GM23338 (cell line): Measurements from ENCODE around the gene TIAM1. TPM values are rescaled to one million over a fixed set of nuclear protein-coding genes. Genes with fewer than 3 reads are reported as not detected.

ENCODE experiments used
- ATAC-seq: fragments of 200-7000 bp; cut with Tn5 transposase; 3 replicates; pipeline ENCODE4 v1.9.1; 2020
- DNase-seq: peaks from one replicate; pipeline ENCODE4 v3.0.0-alpha.2; 2015; ENCODE audit warnings: low spot score
- H2AFZ ChIP-seq: fragments of 200-600 bp; sonication (generic); 2 replicates; pipeline ENCODE4 v1.8.0; 2016; ENCODE audit warnings: antibody characterized with exemption, mild to moderate bottlenecking, moderate library complexity
- H3F3A ChIP-seq: fragments of 200-600 bp; sonication (generic); replicated peaks from 2 replicates; pipeline ENCODE4 v1.8.0; 2017; ENCODE audit warnings: antibody characterized with exemption, mixed run types, low read depth
- H3K27ac ChIP-seq: fragments of 200-600 bp; sonication (generic); 2 replicates; pipeline ENCODE4 v1.6.1; 2016; ENCODE audit warnings: low read depth
- H3K27me3 ChIP-seq: fragments of 200-600 bp; sonication (generic); 2 replicates; pipeline ENCODE4 v1.8.0; 2016; ENCODE audit warnings: mild to moderate bottlenecking, mixed run types, moderate library complexity; ENCODE audit not compliant: insufficient read depth
- H3K36me3 ChIP-seq: fragments of 200-600 bp; sonication (generic); 2 replicates; pipeline ENCODE4 v1.8.0; 2016; ENCODE audit warnings: mild to moderate bottlenecking; ENCODE audit not compliant: insufficient read depth
- H3K4me1 ChIP-seq: fragments of 200-600 bp; sonication (generic); 2 replicates; pipeline ENCODE4 v1.8.0; 2016; ENCODE audit warnings: mild to moderate bottlenecking, moderate library complexity; ENCODE audit not compliant: insufficient read depth
- H3K4me2 ChIP-seq: fragments of 200-600 bp; sonication (generic); 2 replicates; pipeline ENCODE4 v1.7.1; 2017; ENCODE audit warnings: mixed run types
- H3K4me3 ChIP-seq: fragments of 200-600 bp; sonication (generic); 2 replicates; pipeline ENCODE4 v1.6.1; 2016; ENCODE audit warnings: mixed run types
- H3K79me2 ChIP-seq: fragments of 200-600 bp; sonication (generic); replicated peaks from 2 replicates; pipeline ENCODE4 v1.8.0; 2017; ENCODE audit warnings: mild to moderate bottlenecking; ENCODE audit not compliant: insufficient read depth
- H3K9me2 ChIP-seq: fragments of 200-600 bp; sonication (generic); 2 replicates; pipeline ENCODE4 v1.8.0; 2017; ENCODE audit not compliant: insufficient read depth
- H4K20me1 ChIP-seq: fragments of 200-600 bp; sonication (generic); replicated peaks from 2 replicates; pipeline ENCODE4 v1.8.0; 2017; ENCODE audit warnings: mild to moderate bottlenecking; ENCODE audit not compliant: insufficient read depth
- H3K27ac Mint-ChIP-seq: 2 replicates; pipeline ENCODE4 v1.8.0; 2020; ENCODE audit warnings: inconsistent platforms, mild to moderate bottlenecking, moderate library complexity, mixed read lengths
- H3K27me3 Mint-ChIP-seq: 3 replicates; pipeline ENCODE4 v1.8.0; 2022; ENCODE audit warnings: low read depth, mild to moderate bottlenecking, moderate library complexity, mixed read lengths, inconsistent platforms; ENCODE audit not compliant: insufficient read depth, poor library complexity
- H3K36me3 Mint-ChIP-seq: 3 replicates; pipeline ENCODE4 v1.8.0; 2021; ENCODE audit warnings: low read depth, mild to moderate bottlenecking, inconsistent platforms, moderate library complexity, mixed read lengths
- H3K4me1 Mint-ChIP-seq: 3 replicates; pipeline ENCODE4 v1.8.0; 2020; ENCODE audit warnings: mild to moderate bottlenecking, inconsistent platforms, mixed read lengths
- H3K4me3 Mint-ChIP-seq: 3 replicates; pipeline ENCODE4 v1.8.0; 2021; ENCODE audit warnings: moderate library complexity, mild to moderate bottlenecking, inconsistent platforms, mixed read lengths
- H3K9me3 Mint-ChIP-seq: 3 replicates; pipeline ENCODE4 v1.8.0; 2020; ENCODE audit warnings: moderate library complexity, mild to moderate bottlenecking, inconsistent platforms, mixed read lengths
- EZH2 ChIP-seq: fragments of 200-600 bp; sonication (generic); IDR thresholded peaks from one replicate; pipeline ENCODE4 v1.8.0; 2017; ENCODE audit warnings: antibody characterized with exemption, mild to moderate bottlenecking, low read depth; ENCODE audit not compliant: unreplicated experiment
- EZH2phosphoT487 ChIP-seq: fragments of 200-600 bp; sonication (generic); IDR thresholded peaks from one replicate; pipeline ENCODE4 v1.8.1; 2018; ENCODE audit warnings: antibody characterized with exemption; ENCODE audit not compliant: unreplicated experiment
- NANOG ChIP-seq: IDR thresholded peaks from 2 replicates; pipeline ENCODE4 v1.6.1; 2016; ENCODE audit warnings: antibody characterized with exemption, borderline replicate concordance
- ZNF114 ChIP-seq: fragments of 250-450 bp; sonication (Bioruptor Pico); IDR thresholded peaks from 2 replicates; pipeline ENCODE4 v1.5.0; 2020; ENCODE audit warnings: mild to moderate bottlenecking, moderate library complexity
- ZNF331 ChIP-seq: fragments of 250-450 bp; sonication (Bioruptor Pico); IDR thresholded peaks from 2 replicates; pipeline ENCODE4 v1.5.0; 2020; ENCODE audit warnings: low read depth, mild to moderate bottlenecking, moderate library complexity
- polyA plus RNA-seq: library from polyadenylated mRNA; unstranded; fragments of >200 nt; fragmentation: Nextera tagmentation; extraction: Ambion mirVana; gene quantifications from 2 replicates; pipeline ENCODE4 v1.2.1, GENCODE V29; 2016
- total RNA-seq: library from RNA; depleted of rRNA; stranded (reverse); fragments of >200 nt; shearing (Covaris generic); gene quantifications from 2 replicates; pipeline ENCODE4 v1.2.3, GENCODE V29; 2014
- TF ChIP-seq, protein P1 (sequence below), 2 experiments: fragments of 200-600 bp in 1 of 2; sonication (generic) in 1 of 2; conservative IDR thresholded peaks; 2 replicates each; pipeline versions ENCODE4 v1.5.1 to v1.6.1; 2016 to 2017; ENCODE audit warnings: antibody characterized with exemption in 2 of 2, low read depth in 2 of 2, mild to moderate bottlenecking in 2 of 2, moderate library complexity in 1 of 2
- TF ChIP-seq, protein P2 (sequence below): IDR thresholded peaks from one replicate; pipeline ENCODE4 v1.6.1; 2018; ENCODE audit warnings: antibody characterized with exemption; ENCODE audit not compliant: unreplicated experiment
- TF ChIP-seq, protein P3 (sequence below): fragments of 250-450 bp; sonication (Bioruptor Pico); IDR thresholded peaks from 2 replicates; pipeline ENCODE4 v1.5.0; 2020; ENCODE audit warnings: mild to moderate bottlenecking, moderate library complexity

The TIAM1 gene
- total and polyA plus RNA-seq, 2 experiments from 2014 or later, result 18.5 to 20.0 TPM

DNA sequence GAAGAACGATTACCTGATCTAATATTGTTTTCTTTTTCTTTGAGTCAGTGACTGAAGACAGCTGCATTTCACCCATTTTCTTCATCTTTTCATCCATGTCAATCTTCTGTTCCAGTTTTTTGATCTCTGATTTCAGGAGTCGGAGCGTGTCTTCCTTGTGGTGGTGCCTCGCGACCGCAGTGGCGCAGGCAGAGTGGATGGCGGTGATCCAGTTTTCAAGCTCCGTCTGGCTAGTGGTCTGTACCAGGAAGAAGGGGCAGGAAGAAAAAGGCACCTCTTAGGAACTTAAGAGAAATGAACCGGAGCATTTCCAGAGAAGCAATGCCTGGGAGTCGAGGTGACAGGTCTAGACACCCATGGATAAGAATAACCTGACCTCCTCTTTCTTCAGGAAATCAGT is 118.3 kb downstream of the TIAM1 start:
- Mint-ChIP-seq H3K36me3 (no peaks in the 10 kb centered on the region), H3K4me3 (no peak overlapping the region), H3K9me3 (no peaks in the 10 kb centered on the region), H3K27ac (no peak overlapping the region), H3K4me1 (no peaks in the 10 kb centered on the region), H3K27me3 (no peaks in the 10 kb centered on the region)
- H3K4me1 ChIP-seq, result peaks cover 3% of the 10 kb centered on the region
- TF ChIP-seq, protein P1, sequence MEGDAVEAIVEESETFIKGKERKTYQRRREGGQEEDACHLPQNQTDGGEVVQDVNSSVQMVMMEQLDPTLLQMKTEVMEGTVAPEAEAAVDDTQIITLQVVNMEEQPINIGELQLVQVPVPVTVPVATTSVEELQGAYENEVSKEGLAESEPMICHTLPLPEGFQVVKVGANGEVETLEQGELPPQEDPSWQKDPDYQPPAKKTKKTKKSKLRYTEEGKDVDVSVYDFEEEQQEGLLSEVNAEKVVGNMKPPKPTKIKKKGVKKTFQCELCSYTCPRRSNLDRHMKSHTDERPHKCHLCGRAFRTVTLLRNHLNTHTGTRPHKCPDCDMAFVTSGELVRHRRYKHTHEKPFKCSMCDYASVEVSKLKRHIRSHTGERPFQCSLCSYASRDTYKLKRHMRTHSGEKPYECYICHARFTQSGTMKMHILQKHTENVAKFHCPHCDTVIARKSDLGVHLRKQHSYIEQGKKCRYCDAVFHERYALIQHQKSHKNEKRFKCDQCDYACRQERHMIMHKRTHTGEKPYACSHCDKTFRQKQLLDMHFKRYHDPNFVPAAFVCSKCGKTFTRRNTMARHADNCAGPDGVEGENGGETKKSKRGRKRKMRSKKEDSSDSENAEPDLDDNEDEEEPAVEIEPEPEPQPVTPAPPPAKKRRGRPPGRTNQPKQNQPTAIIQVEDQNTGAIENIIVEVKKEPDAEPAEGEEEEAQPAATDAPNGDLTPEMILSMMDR (conservative IDR thresholded peaks at IDR 0.05; ENCODE audit: low read depth in 2 of 2), result no peak
- H2AFZ ChIP-seq, result no peak overlapping the region
- H3K36me3 ChIP-seq, result no peaks in the 10 kb centered on the region
- H3K4me2 ChIP-seq, result no peak overlapping the region
- no peaks in the 10 kb centered on the region for H3K9me2 ChIP-seq
- H3F3A ChIP-seq, result no peaks in the 10 kb centered on the region
- no peak overlapping the region for H3K27ac ChIP-seq
- H4K20me1 ChIP-seq, result no peaks in the 10 kb centered on the region
- H3K27me3 ChIP-seq, result no peaks in the 10 kb centered on the region
- DNase-seq (no peak), ATAC-seq (no peak)
- H3K79me2 ChIP-seq, result no peaks in the 10 kb centered on the region
- no peak overlapping the region for H3K4me3 ChIP-seq

DNA sequence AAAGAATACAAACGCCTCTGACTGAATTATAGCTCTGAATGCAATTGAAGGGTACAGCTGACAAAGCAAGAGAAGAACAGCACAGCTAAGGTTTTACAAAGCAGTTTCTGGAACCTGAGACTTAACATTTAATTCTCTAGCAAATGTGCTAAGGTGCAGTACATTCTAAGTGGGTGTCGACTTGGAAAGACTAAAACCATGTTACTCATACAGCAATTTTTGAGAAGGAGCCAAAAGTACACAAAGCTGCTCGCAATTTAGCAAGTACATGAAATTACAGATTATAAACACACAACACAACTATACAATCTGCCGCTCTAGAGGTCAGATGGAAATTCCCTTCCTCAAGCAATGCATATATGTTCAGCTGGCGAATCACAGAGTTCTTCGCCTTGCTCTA is 121.9 kb downstream of the TIAM1 start:
- Histone ChIP-seq H3K9me2 (no peaks in the 10 kb centered on the region), H2AFZ (no peak overlapping the region), H4K20me1 (no peaks in the 10 kb centered on the region), H3K79me2 (no peaks in the 10 kb centered on the region), H3K36me3 (no peaks in the 10 kb centered on the region), H3F3A (no peaks in the 10 kb centered on the region), H3K27me3 (no peaks in the 10 kb centered on the region), H3K4me1 (peaks cover 11% of the 10 kb centered on the region), H3K4me3 (no peak overlapping the region), H3K27ac (no peak overlapping the region), H3K4me2 (peak overlapping the region; percentile 24; the same call in 1 of the 2 replicates)
- Mint-ChIP-seq H3K27ac (no peak overlapping the region), H3K4me1 (peaks cover 6% of the 10 kb centered on the region; the same call in 2 of the 3 replicates), H3K4me3 (no peak overlapping the region), H3K9me3 (no peaks in the 10 kb centered on the region), H3K36me3 (no peaks in the 10 kb centered on the region), H3K27me3 (no peaks in the 10 kb centered on the region)
- ATAC-seq (no peak), DNase-seq (no peak)
- TF ChIP-seq, protein P2, sequence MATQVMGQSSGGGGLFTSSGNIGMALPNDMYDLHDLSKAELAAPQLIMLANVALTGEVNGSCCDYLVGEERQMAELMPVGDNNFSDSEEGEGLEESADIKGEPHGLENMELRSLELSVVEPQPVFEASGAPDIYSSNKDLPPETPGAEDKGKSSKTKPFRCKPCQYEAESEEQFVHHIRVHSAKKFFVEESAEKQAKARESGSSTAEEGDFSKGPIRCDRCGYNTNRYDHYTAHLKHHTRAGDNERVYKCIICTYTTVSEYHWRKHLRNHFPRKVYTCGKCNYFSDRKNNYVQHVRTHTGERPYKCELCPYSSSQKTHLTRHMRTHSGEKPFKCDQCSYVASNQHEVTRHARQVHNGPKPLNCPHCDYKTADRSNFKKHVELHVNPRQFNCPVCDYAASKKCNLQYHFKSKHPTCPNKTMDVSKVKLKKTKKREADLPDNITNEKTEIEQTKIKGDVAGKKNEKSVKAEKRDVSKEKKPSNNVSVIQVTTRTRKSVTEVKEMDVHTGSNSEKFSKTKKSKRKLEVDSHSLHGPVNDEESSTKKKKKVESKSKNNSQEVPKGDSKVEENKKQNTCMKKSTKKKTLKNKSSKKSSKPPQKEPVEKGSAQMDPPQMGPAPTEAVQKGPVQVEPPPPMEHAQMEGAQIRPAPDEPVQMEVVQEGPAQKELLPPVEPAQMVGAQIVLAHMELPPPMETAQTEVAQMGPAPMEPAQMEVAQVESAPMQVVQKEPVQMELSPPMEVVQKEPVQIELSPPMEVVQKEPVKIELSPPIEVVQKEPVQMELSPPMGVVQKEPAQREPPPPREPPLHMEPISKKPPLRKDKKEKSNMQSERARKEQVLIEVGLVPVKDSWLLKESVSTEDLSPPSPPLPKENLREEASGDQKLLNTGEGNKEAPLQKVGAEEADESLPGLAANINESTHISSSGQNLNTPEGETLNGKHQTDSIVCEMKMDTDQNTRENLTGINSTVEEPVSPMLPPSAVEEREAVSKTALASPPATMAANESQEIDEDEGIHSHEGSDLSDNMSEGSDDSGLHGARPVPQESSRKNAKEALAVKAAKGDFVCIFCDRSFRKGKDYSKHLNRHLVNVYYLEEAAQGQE, result no peak
- TF ChIP-seq EZH2phosphoT487, result no peak
- TF ChIP-seq ZNF114 (CRISPR knock-in tag), result no peak
- TF ChIP-seq, protein P1 (conservative IDR thresholded peaks at IDR 0.05; ENCODE audit: low read depth in 2 of 2), result no peak
- TF ChIP-seq, protein P3, sequence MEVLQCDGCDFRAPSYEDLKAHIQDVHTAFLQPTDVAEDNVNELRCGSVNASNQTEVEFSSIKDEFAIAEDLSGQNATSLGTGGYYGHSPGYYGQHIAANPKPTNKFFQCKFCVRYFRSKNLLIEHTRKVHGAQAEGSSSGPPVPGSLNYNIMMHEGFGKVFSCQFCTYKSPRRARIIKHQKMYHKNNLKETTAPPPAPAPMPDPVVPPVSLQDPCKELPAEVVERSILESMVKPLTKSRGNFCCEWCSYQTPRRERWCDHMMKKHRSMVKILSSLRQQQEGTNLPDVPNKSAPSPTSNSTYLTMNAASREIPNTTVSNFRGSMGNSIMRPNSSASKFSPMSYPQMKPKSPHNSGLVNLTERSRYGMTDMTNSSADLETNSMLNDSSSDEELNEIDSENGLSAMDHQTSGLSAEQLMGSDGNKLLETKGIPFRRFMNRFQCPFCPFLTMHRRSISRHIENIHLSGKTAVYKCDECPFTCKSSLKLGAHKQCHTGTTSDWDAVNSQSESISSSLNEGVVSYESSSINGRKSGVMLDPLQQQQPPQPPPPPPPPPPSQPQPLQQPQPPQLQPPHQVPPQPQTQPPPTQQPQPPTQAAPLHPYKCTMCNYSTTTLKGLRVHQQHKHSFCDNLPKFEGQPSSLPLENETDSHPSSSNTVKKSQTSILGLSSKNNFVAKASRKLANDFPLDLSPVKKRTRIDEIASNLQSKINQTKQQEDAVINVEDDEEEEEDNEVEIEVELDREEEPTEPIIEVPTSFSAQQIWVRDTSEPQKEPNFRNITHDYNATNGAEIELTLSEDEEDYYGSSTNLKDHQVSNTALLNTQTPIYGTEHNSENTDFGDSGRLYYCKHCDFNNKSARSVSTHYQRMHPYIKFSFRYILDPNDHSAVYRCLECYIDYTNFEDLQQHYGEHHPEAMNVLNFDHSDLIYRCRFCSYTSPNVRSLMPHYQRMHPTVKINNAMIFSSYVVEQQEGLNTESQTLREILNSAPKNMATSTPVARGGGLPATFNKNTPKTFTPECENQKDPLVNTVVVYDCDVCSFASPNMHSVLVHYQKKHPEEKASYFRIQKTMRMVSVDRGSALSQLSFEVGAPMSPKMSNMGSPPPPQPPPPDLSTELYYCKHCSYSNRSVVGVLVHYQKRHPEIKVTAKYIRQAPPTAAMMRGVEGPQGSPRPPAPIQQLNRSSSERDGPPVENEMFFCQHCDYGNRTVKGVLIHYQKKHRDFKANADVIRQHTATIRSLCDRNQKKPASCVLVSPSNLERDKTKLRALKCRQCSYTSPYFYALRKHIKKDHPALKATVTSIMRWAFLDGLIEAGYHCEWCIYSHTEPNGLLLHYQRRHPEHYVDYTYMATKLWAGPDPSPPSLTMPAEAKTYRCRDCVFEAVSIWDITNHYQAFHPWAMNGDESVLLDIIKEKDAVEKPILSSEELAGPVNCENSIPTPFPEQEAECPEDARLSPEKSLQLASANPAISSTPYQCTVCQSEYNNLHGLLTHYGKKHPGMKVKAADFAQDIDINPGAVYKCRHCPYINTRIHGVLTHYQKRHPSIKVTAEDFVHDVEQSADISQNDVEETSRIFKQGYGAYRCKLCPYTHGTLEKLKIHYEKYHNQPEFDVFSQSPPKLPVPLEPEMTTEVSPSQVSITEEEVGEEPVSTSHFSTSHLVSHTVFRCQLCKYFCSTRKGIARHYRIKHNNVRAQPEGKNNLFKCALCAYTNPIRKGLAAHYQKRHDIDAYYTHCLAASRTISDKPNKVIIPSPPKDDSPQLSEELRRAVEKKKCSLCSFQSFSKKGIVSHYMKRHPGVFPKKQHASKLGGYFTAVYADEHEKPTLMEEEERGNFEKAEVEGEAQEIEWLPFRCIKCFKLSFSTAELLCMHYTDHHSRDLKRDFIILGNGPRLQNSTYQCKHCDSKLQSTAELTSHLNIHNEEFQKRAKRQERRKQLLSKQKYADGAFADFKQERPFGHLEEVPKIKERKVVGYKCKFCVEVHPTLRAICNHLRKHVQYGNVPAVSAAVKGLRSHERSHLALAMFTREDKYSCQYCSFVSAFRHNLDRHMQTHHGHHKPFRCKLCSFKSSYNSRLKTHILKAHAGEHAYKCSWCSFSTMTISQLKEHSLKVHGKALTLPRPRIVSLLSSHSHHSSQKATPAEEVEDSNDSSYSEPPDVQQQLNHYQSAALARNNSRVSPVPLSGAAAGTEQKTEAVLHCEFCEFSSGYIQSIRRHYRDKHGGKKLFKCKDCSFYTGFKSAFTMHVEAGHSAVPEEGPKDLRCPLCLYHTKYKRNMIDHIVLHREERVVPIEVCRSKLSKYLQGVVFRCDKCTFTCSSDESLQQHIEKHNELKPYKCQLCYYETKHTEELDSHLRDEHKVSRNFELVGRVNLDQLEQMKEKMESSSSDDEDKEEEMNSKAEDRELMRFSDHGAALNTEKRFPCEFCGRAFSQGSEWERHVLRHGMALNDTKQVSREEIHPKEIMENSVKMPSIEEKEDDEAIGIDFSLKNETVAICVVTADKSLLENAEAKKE, result no peak
- no peak for TF ChIP-seq EZH2
- TF ChIP-seq NANOG, result no peak
- TF ChIP-seq ZNF331 (CRISPR knock-in tag), result no peak
